CD4-positive, alpha-beta T cell treated with Interleukin-21 for 1 hour (primary cell): Measurements from ENCODE around the gene ABRAXAS1.

Source experiments
- DNase-seq: peaks from one replicate; pipeline ENCODE4 v3.0.0-alpha.2; 2020

Gene ABRAXAS1

DNA sequence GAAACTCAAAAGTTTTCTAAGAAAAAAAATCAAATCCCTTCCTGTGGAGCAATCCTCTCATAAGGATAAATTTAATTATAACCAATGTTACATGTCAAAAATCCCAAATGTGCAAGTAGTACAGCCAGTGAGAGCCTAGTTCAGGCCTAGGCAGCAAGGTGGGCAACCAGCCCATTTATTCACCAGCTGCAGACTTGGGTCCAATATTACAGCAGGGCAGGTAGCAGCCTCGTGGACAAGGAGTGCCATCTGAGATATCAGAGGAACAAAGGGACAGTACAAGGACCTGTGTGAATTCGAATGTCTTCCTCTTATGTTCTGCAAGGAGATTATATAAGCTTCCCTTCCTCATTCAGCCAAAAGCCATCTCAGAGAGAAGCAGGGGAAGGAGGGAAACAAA is 35.9 kb downstream of the ABRAXAS1 start:
- no peak for DNase-seq

DNA sequence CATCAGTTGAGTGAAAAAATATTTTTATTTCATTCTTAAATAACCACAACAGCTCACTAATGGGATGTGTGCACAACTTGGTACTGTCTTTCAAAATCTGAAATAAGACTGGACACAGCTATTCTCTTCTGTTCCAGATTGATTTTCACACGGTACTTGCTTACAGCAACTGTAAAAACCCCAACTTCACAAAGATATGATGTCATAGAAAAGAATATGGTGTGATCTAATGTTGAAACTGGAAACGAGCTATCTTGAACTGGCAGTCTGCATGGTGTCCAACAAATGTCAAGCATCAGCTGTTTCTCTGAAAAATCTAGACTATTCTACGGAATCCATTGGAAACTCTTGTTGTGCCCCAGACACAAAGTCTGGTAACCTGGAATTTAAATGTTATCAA is 44.0 kb downstream of the ABRAXAS1 start:
- no peak for DNase-seq

- no peak for DNase-seq
These were observed 44.6 kb downstream of the ABRAXAS1 start for GRCh38 chr4:83440148-83440814.

DNA sequence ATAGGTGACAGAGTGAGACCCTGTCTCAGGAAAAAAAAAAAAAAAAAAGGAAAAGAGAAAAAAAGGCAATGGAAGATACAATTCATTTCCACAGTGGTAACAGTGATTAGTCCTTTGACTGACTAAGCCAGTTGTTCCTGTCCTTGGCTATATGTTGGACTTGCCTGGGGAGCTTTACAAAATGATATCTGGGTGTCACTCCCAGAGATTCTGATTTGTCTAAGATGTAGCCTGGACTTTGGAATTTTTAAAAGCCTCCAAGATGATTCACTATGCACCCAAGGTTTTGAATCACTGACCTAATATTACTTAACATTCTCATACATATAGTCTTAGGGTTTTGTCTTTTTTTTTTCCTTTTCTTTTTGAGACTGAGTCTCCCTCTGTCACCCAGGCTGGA is 46.2 kb downstream of the ABRAXAS1 start:
- no peak for DNase-seq

GRCh38 chr4:83436680-83437079 is 48.2 kb downstream of the ABRAXAS1 start:
- no peak for DNase-seq

GRCh38 chr4:83431200-83431599 is 53.7 kb downstream of the ABRAXAS1 start:
- DNase-seq = no peak

GRCh38 chr4:83418211-83418610 is 66.7 kb downstream of the ABRAXAS1 start:
- DNase-seq = no peak

GRCh38 chr4:83417566-83417965 is 67.3 kb downstream of the ABRAXAS1 start:
- DNase-seq = no peak

- DNase-seq = no peak
These were observed 71.2 kb downstream of the ABRAXAS1 start for GRCh38 chr4:83413676-83414075.
